Activated CD4-positive, CD25-positive, alpha-beta regulatory T cell treated with anti-CD3 and anti-CD28 coated beads, Interleukin-2, amount 50 U/mL, for 24 hours (primary cell): ENCODE data around the gene C21orf58.
"Not testable (repeated sequence)": the region's sequence is repeated elsewhere in the genome, so short reads cannot be mapped to it uniquely, and the experiment has no call there.

Experiments used
- ATAC-seq, 2 donors: fragments of 150-1000 bp; cut with Tn5 transposase; one replicate each; pipeline ENCODE4 v1.10.0; 2021; ENCODE audit warnings: mild to moderate bottlenecking in 1 of 2, moderate library complexity in 1 of 2

The C21orf58 gene

DNA sequence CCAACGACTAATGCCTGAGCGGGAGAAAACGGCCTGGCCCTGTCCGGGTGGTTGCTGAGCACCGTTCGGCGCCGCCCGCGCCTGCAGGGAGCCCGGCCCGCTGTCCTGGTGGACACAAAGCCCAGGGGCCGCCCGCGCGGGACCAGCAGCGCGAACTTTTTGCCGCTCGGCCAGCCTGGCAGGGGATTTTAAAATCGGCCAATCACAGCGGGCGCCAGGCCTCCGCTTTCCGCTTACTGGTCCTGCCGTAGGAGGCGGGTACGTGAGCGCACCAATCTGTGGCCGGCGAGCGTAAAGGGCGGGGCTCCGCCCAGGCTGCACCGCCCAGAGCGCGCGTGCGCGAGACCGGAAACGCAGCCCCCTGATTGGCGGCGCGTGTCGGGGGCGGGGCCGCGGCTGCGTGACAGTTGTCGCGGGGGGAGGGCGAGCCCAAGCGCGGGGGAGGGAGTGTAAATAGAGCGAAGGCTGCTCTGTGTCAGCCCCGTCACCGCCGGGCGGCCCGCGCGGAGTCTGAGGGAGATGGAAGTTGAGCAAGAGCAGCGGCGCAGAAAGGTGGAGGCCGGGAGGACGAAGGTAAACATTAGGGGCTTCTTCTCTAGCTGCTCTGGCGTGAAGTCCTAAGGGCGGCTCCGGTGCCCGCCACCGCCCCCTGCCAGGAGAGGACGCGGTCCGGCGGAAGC, at the start of gene C21orf58, which contains the start of gene PCNT:
Gene C21orf58, minus strand, starts transcription at position 161 of the 680 bp plus-strand sequence. CDS start 1,132 bp downstream, outside the sequence.
Gene PCNT, plus strand, starts transcription at position 447 of the 680 bp plus-strand sequence. Its CDS starts 73 bp downstream, at position 520.
- peak; percentile 86 for ATAC-seq

DNA sequence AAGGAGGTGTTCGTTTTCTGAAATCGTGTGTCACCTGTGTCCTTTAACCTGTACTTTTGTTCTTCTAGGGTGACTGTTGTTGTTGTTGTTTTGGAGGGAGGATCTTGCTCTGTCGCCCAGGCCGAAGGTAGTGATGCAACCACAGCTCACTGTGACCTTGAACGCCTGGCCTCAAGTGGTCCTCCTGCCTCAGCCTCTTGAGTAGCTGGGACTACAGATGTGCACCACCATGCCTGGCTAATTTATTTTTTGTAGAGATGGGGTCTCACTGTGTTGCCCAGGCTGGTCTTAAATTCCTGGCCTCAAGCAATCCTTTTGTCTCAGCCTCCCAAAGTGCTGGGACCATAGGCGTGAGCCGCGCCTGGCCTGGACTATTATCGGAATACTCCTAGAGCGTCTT, 49.3 kb upstream of the C21orf58 start:
- not testable (repeated sequence) for ATAC-seq

DNA sequence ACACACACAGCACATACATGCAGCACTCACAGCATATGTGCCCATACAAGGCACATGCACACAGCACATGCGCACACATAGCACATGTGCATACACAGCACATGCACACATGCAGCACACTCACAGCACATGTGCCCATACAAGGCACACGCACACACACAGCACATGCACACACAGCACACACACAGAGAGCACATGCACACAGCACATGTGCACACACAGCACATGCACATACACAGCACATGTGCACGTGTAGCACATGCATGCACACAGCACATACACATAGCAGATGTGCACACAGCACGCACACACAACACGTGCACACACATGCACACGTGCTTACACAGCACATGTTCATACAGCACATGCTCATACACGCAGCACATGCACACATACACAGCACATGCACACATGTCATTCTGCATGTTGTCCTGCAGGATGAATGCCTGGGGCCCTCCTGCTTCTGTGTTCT, 48.4 kb upstream of the C21orf58 start:
- no peak for ATAC-seq

DNA sequence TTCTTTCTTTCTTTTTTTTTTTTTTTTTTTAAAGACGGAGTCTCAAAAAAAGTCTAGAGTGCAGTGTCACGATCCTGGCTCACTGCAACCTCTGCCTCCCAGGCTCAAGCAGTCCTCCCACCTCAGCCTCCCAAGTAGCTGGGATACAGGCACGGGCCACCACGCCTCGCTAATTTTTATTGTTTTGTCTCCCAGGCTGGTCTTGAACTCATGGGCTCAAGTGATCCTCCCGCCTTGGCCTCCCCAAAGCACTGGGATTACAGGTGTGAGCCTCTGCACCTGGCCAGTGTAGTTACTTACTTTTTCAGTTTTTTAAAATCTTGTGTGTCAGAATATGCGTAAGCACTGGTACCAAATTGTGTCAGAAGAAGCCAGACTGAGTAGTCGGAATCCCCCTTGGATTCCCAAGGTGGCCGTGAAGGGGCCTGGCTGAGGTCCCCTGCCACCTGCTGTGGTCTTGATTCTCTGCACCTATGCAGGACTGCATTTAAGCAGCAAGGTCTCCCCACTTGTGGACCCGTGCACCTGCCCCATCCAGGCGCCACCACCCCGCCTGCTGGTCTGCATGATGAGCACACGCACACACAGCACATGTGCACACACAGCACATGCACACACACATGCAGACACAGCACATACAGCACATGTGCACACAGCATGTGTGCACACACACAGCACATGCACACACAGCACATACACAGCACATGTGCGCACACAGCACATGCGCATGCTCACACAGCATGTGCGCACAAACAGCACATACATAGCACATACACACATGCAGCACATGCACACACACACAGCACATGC, 47.7 kb upstream of the C21orf58 start:
- ATAC-seq: no peak

DNA sequence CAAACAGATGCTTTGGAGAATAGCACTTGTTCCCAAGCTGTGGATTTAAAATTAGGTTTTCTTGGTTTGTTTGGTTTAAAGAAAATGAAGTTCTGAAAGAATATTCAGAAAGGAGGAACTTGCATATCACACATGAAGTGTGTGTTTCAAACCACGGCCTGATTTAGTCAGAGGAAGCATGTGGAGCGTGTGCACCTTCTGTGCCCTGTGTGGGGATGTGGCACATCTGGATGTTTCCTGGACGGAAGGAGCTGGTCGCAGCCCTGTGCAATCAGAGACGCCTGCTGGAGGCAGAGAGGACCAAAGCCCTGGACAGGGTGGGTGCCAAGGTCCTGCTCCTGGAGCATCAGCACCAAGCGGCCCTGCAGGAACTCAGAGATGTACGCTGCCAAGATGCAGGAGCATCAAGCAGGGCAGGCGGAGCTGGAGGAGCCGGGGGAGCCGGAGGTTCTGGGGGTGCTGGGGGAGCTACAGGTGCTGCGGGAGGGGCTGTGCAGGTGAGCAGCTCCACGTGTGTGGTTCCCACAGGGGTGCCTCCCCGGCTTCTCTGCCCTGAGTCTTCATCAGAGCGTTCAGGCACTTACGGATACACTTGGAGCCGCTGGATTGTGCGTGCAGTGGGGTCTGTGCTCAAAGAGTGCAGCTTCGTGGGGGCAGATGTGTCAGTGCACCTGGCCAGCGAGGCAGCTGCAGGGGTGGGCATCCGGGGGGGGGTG, 46.0 kb upstream of the C21orf58 start:
- no peak for ATAC-seq

DNA sequence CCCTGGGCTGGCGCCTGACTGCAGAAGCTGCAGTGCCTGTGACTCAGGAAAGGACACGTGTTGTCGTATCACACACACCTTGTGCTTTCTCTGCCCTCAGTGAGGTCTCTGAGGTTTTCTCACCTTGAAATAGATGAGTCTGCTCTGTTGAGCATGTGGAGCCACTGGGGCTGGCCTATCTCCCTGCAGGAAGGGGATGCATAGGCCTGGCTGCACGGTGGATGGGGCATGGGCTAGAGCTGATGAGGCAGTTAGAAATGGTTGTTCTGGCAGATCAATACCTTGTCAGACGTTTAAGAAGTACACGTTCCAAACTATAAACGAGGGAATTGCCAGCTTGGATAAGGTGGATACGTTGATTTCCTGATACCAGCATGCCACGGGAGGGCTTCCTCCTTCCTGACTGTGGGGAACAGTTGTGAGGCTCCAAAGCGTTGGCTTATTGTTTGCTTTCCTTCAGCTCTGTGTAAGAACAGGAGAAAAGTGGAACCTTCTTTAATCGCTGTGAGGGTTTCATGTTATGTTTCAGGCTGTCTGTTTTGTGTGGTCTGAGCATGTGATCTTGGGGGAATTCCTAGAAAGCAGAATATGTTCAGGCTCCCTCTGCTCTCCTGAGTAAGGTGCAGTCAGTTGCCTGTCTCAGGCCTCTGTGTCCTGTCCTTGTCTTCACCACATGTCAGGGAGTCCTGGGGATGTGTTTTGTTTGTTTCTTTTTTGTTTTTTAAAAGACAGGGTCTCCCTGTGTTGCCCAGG, 45.0 kb upstream of the C21orf58 start:
- ATAC-seq: peak; percentile 87 to 88

DNA sequence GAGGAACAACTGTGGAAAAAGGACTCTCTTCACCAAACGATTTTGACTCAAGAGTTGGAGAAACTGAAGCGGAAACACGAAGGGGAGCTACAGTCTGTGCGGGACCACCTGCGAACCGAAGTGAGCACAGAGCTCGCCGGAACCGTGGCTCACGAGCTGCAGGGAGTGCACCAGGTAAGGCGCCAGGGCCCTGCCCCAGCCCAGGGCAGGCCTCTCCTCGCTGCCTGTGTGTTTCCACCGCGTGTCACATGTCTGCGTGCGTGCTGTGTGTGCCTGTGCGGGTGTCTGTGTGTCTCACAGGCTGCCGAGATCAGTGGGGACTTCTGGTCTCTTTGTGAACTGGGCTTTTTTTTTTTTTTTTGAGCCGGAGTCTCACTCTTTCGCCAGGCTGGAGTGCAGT, 43.3 kb upstream of the C21orf58 start:
- no peak for ATAC-seq

DNA sequence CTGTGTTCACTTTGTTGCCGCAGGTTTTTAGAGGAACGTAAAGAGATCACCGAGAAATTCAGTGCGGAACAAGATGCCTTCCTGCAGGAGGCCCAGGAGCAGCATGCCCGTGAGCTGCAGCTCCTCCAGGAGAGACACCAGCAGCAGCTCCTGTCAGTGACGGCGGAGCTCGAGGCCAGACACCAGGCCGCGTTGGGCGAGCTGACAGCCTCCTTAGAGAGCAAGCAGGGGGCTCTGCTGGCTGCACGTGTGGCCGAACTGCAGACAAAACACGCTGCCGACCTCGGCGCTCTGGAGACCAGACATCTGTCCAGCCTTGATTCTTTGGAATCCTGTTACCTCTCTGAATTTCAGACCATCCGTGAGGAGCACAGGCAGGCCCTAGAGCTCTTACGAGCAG, 42.9 kb upstream of the C21orf58 start:
- no peak for ATAC-seq

DNA sequence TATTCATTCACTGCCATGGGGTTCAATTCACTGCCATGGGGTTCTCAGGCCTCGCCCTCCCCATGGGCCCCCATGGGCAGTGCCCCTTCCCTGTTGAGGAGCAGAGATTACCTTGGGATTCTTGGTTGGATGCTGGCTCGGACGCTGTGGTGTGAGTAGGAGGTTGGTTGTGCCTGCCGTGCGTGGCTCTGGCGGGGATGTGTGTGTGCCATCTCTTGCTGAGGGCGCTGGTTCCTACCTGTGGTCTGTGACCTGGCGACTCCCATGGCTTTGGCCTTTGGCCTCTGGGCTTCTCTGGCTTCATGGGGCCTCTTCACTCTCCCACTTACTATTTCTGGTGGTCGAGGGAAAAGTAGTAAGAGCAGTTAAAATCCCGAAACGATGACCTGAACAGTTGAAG, 42.4 kb upstream of the C21orf58 start:
- no peak for ATAC-seq

DNA sequence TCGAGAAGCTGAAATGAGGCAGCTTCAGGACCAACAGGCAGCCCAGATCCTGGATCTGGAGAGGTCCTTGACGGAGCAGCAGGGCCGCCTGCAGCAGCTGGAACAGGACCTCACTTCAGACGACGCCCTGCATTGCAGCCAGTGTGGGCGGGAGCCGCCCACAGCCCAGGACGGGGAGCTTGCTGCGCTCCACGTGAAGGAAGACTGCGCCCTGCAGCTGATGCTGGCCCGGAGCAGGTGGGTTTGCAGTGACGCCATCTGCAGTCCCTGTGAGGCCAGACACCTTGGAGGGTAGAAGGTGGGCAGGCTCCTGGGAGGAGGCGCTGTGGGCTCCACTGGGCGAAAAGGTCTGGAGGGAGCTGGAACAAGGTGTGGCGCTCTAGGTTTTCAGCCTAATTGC, 40.0 kb upstream of the C21orf58 start:
- ATAC-seq: no peak

DNA sequence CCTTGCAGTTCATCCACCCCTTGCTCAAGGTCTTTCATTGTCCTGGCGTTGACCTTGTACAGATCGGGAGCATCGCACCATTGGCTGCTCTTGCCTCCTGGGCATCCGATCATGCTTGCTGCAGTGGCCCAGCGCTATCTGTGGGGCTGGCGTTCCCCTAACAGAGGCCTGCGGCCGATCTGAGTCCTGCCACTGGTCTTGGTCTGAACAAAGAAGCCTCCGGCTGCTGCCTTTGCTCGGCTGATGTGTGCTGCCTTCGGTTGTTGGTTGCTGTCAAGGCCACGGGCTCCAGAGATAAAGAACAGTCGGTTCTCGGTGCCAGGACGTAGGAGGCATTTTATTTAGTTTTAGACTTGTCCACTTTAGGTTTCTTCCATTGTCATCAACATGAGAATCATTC, 39.3 kb upstream of the C21orf58 start:
- no peak for ATAC-seq

DNA sequence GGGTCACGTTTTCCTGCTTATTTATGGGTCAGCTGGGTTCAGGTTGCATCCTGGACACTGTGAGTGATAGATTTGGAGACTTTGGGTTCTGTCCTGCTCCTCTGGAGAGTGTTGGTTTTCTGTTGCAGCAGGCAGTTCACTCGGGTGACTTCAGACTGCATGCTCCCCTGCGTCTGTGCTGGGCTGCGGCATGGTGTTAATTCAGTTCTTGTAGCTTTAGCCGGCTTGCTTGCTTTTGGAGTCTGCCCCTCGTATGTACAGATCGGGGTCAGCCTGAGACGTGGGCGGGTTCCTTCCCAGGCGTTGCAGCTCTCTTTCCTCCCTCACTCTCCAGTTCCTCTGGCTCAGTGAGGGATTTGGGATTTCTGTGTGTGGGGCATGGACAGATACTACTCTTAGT, 38.3 kb upstream of the C21orf58 start:
- ATAC-seq: no peak

DNA sequence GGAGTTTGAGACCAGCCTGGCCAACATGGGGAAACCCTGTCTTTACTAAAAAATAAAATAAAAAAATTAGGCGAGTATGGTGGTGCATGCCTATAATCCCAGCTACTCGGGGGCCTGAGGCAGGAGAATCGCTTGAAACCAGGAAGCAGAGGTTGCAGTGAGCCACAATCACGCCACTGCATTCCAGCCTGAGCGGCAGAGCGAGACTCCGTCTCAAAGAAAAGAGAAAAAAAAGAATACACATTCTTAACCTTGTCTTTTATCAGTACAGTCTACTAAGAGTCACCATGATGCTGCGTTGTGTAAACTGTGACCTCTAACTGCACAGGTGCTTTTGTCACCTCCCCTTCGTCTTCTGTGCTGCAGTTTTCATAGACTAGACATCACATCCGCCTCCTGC, 37.5 kb upstream of the C21orf58 start:
- no peak for ATAC-seq

DNA sequence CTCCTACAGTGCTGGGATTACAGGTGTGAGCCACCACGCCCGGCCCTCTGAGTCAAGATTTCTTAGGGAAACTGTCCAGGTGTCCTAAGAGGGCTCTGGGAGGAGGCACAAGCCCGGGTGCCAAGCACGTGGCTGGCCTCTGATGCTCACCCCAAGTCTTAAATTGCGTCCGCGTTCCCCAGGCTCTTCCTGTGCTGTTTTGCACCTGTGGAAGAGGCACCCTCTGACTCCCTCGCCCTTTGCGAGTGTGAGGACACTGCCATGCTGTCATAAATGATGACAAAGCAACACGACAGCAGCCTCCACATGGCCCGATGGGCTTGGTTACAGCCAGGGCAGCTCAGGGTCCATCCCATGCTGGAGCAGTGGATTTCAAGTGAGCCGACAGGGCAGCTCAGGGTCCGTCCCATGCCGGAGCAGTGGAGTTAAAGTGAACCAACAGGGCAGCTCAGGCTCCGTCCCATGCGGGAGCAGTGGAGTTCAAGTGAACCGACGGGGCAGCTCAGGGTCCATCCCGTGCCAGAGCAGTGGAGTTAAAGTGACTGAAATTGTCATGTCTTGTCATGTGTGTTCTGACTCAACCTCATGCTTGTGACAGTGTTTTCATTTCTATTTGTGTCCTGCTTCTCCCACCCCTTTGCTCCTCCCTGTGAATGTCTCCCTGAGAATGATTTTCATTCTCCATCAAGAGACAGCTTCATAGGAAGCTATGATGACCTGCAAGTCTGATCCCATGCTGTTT, 34.2 kb upstream of the C21orf58 start:
- ATAC-seq: no peak

DNA sequence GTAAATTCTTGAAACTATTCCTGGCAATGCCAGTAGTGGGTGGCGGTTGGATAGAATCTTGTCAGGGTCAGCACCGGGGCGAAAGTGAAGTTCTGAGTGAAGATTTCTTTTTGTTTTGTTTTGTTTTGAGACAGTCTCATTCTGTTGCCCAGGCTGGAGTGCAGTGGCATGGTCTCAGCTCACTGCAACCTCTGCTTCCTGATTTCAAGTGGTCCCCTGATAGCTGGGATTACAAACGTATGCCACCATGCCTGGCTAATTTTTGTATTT, 33.6 kb upstream of the C21orf58 start:
- no peak for ATAC-seq

DNA sequence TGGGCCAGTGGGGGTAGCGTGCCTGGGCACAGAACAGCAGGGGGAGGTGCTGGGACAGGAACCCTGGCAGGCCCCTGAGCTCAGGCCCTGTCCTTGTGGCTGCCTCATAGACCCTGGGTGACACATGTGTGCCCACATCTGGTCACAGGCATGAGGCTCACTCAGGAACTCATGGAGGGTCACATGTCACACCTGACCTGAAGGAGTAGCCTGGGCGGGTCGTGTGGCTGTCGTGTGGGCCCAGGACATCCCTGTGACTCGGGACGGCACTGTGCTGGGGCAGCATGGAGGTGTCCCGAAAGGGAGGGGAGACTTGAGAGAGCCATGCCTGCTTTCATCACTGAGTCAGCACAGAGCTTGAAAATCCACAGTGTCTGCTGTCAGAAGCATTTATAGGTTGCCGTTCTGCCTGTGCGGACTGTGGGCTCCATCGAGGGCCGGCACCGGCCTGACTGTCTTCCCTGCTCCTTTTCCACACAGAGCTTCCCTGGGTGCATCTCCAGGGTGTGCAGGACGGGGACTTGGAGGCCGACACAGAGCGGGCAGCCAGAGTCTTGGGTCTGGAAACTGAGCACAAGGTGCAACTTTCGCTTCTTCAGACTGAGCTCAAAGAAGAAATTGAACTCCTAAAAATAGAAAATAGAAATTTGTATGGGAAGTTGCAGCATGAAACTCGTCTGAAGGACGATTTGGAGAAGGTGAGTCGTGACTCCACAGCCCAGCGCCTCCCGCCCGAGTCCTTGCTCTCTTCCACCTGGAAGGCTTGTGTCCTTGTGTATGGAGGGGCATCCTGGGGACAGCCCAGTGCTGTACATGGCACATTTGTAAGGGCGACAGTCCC, 33.0 kb upstream of the C21orf58 start:
- ATAC-seq: no peak

DNA sequence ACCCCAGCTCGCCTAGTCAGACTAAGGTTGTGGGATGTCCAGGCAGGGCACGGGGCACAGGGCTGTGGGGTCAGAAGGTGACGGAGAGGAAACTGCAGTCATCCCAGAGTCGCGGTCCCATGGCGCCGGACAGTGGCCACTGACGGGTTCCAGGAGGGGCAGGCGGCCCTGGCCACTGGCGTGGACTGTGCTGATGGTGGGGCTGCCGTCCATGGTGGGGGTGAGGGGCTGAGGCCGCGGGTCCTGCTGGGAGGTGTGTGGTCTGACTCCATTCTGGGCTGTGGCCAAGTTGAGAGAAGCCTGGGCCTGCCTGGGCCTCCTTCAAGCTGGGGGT, 32.3 kb upstream of the C21orf58 start:
- no peak for ATAC-seq

DNA sequence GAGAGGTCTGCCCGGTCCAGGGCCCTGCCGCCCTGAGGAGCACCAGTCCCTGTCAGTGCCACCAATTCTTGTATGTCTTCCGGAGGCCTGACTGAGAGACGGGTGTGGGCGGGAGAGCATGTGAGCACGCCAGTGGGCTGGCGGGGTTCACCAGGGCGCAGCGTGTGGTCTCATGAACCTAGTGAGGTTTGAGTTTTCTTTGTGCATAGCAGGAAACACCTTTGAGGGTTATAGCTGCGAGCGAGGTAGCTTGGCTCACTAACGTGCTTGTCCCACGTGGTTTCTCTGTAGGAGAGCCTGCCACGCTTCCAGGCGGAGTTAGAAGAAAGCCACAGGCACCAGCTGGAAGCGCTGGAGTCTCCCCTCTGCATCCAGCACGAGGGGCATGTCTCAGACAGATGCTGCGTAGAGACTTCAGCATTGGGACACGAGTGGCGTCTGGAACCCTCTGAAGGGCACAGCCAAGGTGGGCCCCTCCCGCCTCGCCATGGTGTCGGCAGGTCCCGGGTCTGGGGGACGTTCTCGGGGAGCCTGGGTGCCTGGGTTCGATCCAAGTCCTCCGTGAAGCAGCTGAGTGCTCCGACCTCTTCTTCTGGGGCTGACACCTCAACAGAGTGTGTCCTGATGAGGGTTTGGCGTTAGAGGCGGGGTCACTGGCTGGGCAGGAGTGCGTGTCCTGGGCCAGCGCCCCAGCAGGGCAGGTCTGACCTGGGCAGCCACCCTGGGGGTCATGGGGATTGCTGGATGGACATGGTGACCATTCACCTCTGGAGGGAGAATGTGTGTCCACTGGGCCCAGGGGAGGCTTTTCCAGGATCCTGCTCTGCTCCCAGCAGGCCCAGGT, 31.7 kb upstream of the C21orf58 start:
- no peak for ATAC-seq

DNA sequence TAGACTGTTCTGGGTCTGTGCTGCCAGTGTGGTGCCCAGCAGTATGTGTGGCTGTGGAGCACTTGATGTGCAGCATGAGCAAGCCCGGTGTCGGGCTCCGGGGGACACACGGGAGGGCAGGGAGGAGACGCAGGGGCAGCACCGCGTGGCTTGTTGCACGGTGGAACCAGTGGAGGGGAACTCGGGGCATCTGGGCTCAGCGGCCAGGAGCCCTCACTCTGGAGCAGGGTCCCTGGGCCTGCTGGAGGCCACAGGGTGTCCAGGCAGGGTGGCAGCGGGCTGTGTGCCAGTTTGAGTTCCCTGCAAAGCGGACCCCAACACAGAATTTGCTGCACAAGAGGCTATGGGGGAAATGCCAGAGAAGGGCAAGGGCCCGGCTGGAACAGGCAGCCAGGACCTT, 30.8 kb upstream of the C21orf58 start:
- ATAC-seq: no peak

DNA sequence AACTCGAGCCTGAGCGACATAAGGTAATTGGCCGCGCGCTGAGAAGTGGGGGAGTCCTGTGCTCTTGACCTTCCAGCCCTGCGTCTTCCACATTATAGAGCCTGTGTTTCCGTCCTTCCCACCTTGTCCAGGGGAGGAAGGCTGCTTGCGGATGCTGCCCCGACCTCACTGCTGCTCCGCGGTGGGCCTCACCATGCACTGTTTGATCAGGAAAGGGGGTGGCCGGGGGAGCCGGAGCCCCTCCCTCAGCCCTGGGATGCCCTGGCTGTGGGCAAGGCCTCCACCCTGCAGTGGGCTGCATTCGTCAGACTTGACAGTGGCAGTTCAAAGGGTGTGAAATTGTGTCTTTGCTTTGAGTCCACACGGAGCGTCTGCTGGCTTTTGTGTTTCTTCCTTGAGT, 30.4 kb upstream of the C21orf58 start:
- ATAC-seq: no peak
